ENCODE measurements around the gene AKT1.
"Not testable (repeated sequence)": the region's sequence is repeated elsewhere in the genome, so short reads cannot be mapped to it uniquely, and the experiment has no call there.

The AKT1 gene

GRCh38 chr14:104817930-104818713 is 22.6 kb upstream of the AKT1 start:
- DNase-seq, result no peak

- DNase-seq, result no peak
These were observed 21.0 kb upstream of the AKT1 start for GRCh38 chr14:104816616-104816884.

GRCh38 chr14:104814701-104815100 is 19.2 kb upstream of the AKT1 start:
- DNase-seq, result not testable (repeated sequence)

GRCh38 chr14:104813286-104813685 is 17.7 kb upstream of the AKT1 start:
- DNase-seq, result no peak

GRCh38 chr14:104810316-104810715 is 14.8 kb upstream of the AKT1 start:
- DNase-seq, result no peak

DNA sequence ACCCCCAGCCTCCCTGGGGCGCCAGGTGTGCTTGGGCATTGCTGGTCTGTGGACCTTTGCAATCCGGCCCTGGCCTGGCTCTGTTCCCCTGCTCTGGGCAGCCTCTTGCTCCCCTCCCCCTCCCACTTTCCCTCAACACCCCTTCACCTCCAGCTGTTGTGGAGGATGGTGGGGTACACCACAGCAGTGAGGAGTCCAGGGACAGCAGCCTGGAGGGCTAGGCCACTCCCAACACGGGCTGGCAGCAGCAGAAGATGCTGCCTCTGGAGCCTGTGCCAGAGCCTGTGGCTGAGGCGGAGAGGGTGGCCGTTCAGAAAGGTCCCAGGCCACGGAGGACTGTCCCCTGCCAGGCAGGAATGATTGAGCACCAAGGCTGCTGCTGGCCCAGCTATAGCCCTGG is 12.9 kb upstream of the AKT1 start:
- DNase-seq, result no peak

GRCh38 chr14:104806625-104807465 is 11.3 kb upstream of the AKT1 start:
- no peak for DNase-seq

GRCh38 chr14:104805941-104806624 is 10.5 kb upstream of the AKT1 start:
- DNase-seq, result no peak

GRCh38 chr14:104805326-104805678 is 9.8 kb upstream of the AKT1 start:
- no peak for DNase-seq

DNA sequence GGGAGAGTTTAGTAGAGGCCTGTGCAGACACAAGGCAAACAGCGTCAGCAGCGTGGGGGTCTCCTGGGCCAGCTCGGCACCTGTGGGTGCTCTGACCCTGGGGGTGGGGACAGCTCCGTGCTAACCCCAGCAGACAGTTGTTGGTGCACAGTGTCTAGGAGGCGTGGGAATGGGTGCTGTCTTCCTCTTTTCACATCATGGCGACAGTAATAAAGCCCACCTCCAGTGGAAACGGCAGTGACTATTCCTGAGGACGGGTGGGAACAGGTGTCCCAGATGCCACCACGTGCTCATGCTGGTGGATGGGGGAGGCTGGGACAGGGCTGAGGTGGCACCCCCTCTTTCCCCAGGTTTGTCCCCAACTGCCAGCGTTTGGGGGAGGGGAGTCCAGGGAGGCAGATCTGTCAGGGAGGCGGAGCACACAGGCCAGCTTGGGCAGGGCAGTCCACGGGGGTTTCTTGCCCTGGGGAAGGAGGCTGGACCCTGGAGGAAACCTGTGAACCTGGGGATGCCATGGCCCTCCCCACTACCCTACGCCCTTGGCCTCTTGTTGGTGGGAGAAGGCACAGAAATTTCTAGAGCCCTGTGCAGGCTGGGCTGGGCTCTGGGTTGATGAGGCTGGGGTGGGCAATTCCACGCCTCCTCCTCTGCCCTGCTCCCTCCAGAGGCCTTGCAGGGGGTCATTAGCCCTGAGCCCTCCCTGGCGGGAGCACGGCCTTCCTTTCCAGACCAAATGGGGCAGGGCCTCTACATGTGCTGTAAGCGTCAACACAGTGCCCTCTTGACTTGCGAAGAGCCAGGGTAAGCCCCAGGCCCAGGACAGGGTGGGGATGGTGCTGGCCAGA is 9.2 kb upstream of the AKT1 start:
- DNase-seq, result no peak

- no peak for DNase-seq
These were observed 8.4 kb upstream of the AKT1 start for GRCh38 chr14:104803912-104804410.

GRCh38 chr14:104803280-104803911 is 7.8 kb upstream of the AKT1 start:
- DNase-seq, result no peak

DNA sequence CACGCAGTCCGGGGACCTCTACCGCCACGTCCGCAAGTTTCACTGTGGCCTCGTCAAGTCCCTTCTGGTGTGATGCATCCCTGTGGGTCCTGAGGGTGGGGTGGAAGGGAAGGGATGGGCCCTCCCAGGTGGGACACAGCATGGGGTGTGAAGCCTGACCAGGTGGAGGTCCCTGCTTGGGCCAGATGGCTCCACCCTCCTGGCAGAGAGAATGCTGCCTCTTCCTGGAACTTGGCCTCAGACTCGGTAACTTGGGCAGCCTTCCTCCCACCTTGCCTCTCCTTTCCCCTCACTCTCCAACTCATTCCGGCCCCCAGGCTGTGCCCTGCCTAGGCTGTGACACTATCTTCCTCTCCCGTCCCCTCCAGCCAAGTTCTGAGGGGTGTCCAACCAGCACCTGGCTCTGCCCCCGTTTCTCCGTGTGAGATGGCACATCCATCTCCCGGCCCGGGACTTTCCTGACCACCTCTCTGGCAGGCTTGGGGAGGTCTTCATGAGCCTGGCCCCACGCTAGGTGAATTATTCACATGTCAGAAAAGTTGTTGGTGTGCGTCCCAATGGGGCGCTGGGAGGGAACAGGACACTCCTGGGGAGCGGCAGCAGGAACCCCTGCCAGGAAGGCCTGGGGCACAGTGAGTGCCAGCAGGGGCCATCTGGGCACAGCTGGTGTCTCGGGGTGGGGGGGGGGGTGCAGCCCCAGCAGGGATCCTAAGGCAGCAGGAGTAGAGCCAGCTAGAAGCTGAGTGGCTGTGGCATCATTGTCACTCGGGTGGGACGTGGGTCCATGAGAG is 7.0 kb upstream of the AKT1 start:
- no peak for DNase-seq

GRCh38 chr14:104801520-104802393 is 6.2 kb upstream of the AKT1 start:
- DNase-seq, result no peak

GRCh38 chr14:104800771-104801519 is 5.4 kb upstream of the AKT1 start, which contains the start of gene ZBTB42:
ZBTB42 (plus strand) TSS chr14:104801101; CDS start chr14:104801198, 97 bp downstream.
- DNase-seq, result peak; percentile 82

- peak; percentile 70 for DNase-seq
These were observed 4.6 kb upstream of the AKT1 start for GRCh38 chr14:104800015-104800770.

DNA sequence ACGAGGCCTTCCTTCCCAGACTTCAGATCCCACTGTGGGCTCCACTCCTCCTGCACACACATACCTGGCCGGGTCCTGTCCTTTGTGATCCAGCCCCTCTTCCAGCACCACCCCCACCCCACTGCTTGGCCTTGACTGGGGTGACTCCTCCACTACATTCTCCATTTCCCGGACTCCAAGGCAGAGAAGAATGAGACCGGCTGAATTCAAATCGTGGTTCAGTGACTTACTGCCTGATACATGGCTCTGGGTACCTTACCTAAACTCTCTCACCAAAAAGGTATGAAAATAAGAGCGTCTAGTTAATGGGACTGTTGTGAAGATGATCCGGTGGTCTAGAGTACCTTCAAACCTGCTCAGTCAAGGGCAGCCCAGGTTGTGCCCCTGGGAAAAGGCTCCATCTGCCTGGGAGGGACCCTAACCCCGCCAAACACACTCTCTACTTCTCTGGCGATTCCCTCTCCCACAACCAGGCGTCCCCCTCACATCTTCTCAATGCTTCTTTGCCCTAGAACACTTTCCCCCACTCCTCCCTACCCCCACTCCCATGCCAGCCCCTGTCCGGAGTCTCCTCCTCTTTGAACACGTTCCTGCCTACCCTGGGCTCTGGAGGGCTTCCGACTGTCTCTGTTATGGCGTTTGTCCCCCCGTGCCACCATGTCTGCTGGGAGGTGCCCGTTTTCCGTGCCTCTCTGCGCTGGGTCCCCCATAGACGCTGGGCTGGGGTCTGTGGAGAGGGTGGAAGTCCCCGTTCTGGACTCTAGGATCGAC is 3.9 kb upstream of the AKT1 start:
- no peak for DNase-seq
